Measurements from ENCODE around the gene RAB33A. TPM values are rescaled to one million over a fixed set of nuclear protein-coding genes. Genes with fewer than 3 reads are reported as not detected.

RAB33A gene
- total RNA-seq, 1 experiment from 2014 or later: 0.16 TPM

DNA sequence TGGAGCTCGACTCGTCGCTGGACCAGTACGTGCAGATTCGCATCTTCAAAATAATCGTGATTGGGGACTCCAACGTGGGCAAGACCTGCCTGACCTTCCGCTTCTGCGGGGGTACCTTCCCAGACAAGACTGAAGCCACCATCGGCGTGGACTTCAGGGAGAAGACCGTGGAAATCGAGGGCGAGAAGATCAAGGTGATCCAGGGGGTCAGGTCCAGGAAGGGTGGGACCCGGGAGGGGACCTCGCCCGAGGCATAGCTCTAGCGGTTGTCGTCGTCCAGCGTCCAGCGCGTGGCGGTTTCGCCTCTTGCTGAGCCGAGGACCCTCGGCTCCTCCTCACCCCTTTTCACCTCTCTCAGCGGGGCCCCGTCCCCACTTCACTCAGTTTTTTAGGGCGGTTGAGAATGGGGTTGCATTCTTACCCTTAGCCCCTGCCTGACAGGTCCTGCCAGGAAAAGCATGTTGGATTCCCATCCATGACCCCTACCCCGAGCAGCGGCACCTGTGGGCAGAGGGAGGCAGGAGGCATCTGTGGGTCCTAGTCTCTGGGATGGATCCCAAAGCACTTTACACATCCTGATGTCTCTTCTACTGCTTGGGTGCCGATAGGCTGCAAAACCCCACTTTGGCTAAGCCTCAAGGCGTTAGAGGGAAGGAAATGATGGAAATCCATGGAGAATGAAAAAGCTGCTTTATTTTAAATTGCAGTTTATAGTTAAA lies 524 bp downstream of the RAB33A start:
- DNase-seq (ENCODE audit: low read depth): no peak

DNA sequence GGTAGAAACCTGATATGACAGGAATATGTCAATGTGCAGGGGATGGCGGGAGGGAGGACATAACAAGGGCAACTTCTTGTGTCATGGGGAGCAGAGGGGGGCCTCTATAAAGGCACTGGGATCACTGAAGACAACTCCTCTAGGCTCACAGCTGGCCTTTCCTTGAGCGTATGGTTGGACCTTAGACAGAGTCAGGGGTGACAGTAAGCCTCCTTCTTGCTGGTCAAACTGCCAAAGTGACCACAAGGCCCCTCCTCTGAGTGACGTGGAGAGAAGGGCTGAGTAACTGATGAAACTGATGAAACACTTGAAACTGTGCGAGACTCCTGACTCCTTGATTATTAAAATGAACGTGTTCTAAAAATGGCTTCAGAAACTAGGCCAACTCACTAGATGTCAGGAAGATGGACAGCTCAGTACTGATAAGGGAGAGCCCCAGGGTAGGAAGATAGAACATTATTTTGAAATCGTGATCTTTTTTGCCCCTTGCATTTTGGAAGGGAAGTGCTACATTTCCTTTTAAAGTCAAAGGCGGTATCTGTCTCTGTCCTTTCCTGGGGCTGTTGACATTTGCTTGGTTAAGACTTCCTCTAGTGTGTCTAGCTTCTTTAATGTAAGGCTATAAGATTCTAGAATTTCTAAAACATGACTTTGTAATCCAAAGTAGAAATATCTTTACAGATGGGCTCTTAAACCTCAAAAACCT lies 1.6 kb downstream of the RAB33A start:
- DNase-seq (ENCODE audit: low read depth): peak; percentile 50

DNA sequence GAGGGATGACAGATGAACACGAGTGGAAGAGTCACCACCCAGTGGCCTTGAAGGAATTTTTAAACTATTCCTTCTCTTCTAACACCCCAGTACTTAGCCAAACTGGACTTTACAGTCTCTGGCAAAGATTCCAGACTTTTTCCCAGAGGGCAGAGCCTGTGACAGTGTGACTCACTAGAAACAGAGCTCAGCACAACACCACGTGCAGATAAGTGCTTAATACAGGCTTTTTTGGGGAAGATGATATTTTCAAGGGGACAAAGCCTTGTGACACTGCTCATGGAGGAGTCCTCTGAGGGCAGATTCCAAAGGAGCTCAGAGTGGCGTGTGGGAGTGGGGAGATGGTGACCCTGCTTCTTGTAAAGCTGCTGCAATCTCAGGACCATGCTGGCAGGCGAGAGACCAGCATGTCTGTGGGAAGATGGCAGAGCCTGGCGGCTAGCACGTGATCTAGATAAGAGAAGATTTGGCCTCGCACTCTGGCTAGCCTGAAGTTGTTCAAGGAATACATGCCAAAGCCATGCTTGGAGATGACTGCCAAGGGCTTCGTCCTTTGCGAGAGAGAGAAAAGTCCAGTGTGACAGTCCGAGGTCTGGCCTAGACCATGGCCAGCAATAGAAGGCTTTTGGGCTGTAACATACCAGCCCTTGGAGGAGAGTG lies 2.4 kb downstream of the RAB33A start:
- peak; percentile 25 for DNase-seq (ENCODE audit: low read depth)

DNA sequence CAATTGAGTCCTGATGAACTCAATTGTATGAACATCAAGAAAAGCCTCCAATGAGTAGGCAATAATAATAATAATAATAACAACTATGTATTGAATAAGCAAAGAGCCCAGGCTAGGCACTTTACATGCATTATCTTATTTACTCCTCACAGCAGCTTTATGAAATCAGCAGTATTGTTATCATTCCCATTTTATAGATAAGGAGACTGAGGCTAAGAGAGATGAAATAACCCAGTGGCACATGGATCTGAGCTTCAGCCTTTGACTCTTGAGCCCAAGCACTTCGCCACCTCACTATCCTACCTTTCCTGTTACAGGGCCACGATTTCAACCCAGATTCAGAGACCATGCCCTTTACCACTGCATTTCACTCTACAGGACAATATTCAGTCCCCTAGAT lies 3.2 kb downstream of the RAB33A start:
- DNase-seq (ENCODE audit: low read depth): no peak

DNA sequence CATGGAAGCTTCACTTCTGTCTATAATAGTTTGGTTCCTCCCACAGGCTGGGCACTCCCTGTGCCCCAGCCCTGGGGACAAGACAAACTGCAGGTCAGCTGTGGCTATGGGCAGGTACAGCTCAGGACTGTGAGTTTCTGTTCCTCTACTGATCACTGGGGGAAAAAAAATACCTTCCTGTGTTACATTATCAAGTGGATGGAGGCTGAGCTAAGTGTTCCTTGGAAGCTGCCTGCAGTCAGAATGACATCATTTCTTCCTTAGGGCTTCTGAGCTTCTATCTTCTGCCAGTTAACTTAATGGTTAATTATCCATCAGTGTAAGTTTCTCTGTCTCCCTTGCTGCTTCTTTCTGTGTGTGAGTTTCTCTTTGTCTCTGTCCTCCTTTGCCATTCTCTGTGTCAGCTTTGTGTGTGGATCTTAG lies 4.6 kb downstream of the RAB33A start:
- no peak for DNase-seq (ENCODE audit: low read depth)

DNA sequence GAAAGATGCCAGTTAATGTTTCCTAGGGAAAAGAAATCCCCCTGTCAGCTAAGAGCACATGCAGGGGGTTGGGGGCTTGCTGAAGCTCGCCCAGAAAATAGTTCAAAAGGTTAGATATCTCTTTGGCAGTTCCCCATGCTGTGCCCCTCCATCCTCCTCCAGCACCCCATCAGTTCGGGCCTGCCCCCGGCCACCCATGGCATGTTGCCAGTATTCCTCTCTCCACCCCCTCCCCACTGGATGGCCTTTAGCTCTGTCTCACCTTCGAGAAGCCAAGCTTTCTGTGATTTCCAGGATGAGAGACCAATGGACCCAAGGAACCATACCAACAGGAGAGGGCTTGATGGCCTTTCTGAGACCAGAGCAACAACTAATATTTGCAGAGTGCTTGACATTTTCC lies 5.2 kb downstream of the RAB33A start:
- no peak for DNase-seq (ENCODE audit: low read depth)

DNA sequence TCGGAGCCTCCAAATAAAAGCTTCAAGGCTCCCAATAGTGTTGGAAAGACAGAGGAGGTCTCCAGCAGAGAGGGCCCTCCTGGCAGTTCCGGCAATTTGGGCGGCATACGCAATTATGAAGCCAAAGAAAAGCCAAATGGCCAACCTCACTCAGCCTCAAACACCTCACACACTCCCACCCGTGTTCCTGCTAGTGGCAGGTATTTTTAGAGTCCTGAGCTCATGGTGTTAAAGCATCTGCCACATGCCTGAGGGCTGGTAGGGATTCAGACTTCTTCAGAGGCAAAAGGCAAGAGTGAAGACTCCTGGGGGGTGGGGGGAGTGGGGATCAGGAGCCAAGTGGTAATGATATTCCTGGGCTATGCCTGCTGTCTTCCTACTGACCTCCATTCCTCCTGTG lies 7.4 kb downstream of the RAB33A start:
- no peak for DNase-seq (ENCODE audit: low read depth)

DNA sequence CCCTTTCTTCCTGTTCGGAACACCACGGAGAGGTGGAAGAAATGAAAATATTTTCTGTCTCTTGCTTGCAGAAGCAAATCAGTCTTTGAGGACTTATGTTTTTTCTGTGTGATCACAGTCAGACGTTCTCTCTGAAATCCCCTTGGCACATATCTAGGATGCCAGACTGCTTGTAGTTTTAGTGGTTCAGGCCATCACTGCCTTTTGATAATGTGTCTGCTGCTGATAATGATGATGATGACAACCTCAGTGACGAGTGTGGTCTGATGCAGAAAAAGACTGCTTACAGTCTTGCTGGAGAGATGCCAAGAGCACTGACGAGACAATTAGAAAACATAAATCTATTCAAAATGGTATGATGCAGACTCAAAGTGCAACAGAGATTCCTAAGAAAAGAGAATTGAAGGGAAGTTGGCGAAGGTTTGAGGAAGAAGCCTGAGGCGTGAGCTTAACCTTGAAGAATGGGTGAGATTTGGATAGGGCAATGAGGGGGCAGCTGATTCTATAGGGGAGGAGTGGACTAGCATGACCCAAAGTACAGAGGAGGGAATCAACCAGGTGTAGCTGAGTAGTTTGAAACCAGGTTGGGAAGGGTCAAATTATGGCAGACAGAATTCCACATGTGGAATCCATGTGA lies 7.9 kb downstream of the RAB33A start:
- no peak for DNase-seq (ENCODE audit: low read depth)

DNA sequence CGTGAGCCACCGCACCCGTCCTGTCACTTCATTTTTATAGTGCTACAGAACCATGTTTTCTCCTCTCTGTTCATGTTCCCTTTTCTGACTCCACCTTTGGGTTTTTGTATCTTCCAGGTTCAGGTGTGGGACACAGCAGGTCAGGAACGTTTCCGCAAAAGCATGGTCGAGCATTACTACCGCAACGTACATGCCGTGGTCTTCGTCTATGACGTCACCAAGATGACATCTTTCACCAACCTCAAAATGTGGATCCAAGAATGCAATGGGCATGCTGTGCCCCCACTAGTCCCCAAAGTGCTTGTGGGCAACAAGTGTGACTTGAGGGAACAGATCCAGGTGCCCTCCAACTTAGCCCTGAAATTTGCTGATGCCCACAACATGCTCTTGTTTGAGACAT lies 12.4 kb downstream of the RAB33A start:
- DNase-seq (ENCODE audit: low read depth): no peak

DNA sequence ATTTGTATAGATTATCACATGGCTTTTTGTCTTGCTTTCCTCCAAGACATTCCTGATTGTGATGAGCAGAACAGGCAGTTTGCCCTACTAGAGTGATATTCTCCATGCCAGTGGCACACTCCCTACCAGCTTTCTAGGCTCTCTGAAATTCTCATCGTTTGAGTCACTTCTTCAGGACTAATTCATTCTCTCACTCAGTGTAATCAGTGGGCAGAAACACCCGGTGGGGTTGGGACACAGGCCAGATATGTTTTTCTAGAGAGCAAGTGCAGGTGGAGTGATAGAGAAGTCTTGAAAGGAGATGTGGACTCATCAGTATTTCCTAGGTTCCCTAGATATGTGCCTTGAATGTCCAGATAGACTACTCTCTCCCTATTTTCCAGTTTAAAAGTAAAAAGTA lies 13.1 kb downstream of the RAB33A start:
- no peak for DNase-seq (ENCODE audit: low read depth)

DNA sequence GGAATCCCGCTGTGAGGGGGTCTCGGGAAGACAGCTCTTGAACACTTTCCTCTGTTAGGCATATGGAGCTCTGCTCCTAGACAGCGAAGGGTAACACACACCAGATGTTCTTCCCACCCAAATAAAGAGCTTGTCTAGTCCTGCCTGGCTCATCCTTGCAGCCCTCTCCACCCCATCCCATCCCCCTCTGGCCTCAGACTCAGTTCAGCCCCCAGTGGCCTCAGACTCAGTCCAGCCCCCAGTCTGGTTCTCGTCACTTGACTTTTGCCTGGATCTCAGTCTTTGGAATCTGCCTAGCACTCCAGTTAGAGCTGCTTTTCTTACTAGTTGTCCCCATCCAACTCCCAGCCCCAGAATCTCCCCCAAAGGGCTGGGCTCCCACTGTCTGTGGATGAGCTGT lies 14.9 kb downstream of the RAB33A start:
- DNase-seq (ENCODE audit: low read depth): no peak

DNA sequence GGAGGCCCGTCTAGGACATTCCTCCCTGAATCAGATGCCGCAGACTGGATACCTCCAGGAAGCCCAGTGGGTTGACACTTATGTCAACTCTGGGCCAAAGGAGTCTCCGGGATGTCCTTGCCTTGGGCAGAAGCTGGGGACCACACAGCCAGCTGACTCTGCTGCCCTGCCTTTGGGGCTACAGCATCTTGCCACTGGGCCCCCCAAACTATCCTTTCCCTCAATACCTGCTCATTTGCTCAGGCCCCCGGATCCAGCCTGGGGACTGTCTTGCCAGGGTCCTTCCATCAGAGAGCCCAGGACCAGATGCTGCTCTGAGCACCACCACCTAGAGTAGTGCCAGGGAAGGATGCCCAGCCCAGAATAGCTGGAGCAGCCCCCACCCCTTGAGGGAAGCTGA lies 19.0 kb downstream of the RAB33A start:
- no peak for DNase-seq (ENCODE audit: low read depth)

DNA sequence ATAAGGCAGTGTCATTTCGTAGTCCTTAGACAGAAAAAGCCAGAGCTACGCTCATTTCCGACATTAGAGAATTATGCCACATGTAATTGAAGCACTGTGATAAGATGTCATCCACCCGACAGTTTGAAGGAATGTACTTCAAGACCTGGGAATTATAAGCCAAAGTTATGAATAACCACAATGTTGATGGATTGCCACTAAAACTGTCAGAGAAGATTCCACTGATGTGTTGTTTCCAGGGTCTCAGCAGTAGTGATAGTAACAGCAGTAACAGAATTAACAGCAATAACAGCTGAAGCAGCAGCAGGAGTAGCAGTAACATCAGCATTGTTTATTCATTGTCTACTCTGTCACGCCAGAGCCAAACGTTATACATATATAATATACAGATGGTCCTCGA lies 24.7 kb downstream of the RAB33A start:
- no peak for DNase-seq (ENCODE audit: low read depth)

DNA sequence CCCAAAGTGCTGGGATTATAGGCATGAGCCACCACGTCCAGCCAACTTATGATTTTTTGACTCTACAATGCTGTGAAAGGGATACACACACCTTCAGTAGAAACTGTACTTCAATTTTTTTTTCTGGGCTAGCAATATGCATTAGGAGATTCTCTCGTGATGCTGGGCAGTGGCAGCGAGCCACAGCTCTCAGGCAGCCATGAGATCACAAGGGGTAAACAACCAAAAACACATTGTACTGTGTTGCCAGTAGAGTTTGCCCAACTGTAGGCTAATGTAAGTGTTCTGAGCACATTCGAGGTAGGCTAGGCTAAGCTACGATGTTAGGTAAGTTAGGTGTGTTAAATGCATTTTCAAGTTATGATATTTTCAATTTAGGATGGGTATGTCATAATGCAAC lies 25.7 kb downstream of the RAB33A start:
- DNase-seq (ENCODE audit: low read depth): no peak

DNA sequence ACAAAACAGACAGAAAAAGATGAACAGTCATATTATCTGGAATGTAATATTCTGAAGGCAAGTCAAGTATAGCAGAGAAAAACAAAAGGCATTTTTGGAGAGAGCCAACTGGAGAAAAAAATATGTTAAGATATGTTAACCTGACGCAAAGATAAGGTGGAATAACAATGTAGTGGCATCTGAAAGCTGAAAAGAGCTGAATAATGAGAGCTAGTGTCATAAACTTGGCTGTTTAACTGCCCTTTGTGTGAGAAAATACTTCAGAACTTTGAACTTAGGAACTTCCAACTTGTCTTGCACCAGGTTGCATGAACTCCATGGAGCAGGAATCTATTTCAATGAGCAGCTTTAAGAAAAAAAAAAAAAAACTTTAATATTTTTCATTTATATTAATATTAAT lies 32.9 kb downstream of the RAB33A start:
- DNase-seq (ENCODE audit: low read depth): no peak

DNA sequence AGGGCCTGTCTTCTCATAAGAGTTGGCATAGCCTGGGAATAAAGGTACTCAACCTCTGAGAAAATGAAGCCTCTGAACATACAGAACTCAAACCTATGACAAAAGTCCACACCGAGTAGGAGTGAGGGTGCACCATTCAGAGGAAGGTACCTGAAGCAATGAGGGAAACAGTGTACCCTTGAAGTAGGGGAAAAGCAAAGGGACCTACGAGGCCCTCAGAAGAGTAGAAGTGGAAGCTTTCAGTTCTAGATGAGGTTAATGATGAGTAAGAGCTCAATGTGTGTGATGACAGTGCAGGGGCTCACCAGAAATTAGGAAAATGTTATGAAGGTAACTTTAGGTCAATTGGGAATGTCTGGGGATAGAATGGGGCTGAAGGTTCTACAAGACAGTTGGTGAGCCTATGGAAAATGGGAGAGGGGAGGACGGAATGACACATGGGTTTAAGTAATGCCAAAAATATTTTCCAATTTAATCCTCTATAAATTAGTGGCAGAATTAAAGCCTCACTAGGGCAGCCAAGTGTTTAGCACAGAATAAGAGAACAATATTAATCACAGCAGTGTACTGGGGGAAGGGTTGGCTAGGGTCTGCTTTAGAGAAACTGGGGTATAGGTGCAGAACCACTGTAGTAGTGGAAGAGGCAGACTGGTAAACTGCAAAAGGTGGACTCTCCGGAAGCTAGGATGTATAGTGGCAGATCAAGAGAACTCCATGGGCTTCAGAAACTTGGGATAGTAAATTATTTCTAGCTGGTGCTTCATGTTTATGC lies 39.8 kb downstream of the RAB33A start:
- no peak for DNase-seq (ENCODE audit: low read depth)

DNA sequence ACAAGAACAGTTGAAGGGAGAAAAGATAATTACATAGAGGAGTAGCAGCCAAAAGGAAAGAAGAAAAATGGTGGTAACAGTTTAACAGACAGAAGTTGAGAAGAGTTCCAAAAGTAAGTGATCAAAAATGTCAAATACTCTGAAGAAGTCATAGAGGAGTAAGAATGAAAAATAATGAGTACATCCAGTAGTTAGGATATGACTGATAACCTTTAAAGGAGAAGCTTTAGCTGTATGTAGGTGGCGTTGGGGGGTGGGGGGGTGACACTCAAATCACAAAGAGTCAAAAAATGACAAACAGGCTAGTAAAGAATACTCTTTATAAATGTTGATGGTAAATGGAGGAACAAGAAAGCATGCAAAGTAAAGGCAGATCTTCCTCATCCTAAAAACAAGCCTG lies 40.6 kb downstream of the RAB33A start:
- DNase-seq (ENCODE audit: low read depth): no peak

DNA sequence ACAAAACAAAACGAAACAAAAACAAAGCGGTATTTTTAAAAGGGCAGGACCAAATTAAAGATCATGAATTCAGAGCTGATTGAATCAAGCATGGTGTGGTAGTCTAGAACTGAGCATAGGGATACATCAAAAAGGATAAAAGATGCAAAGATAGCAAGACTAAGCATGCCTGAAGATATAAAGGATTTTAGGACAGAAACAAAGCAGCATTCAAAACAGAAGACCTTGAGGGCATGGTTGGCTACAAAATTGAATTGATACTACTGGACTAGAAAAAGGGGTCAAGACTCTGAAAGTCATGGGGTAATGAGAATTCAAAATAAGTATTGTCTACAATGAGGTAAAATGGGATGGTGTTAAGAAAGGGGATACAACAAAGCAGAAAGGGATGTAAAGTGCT lies 41.6 kb downstream of the RAB33A start:
- DNase-seq (ENCODE audit: low read depth): no peak

DNA sequence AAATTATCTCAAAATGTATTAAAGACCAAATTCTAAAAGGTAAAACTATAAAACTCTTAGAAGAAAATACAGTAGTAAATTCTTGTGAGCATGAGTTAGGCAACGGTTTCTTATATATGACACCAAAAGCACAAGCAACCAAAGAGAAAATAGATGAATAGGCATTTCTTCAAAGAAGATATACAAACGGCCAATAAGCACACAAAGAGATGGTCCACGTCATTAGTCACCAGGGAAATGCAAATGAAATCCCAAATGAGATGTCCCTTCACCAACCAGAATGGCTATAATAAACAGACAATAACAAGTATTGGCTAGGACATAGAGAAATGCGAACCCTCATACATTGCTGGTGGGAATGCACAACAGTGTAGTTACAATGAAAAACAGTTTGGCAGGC lies 44.6 kb downstream of the RAB33A start:
- DNase-seq (ENCODE audit: low read depth): no peak

DNA sequence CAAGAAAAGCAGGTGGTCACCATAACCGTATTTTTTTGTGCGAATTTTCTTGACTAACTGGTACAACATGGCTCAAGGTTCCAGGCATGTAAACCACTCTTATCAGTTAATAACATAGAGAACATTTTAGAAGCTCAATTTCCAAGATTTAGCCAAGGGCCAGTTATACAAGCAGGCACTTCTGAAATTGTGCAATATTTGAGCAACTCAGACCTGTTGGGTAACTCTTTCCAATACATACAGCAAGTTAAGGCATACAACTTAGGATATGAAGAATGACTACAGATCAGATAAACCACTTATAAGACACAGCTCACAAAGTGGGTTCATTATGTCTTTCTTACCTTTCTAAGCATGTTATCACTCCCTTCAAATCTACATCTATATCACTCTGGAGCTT lies 53.0 kb downstream of the RAB33A start:
- no peak for DNase-seq (ENCODE audit: low read depth)

DNA sequence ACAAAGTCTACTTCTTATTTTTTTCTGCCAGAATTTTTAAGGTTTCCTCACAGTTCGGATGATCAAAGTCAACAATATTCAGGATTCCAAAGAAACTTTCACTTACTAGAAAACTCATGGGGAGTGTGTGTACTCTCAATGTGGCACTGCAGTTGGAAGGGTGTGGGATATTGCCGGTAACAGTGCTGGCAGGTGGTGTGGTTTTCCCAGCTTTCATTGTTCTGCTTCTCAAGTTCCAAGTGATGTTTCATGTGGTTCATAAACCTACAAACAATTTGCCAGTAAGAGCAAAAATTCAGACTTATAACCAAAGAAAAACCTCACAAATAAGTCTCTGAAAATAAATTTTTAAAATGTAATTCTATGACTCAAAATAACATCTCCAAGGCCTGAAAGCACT lies 57.1 kb downstream of the RAB33A start:
- DNase-seq (ENCODE audit: low read depth): no peak

All from HT1080 (cell line).